Renal cortex interstitium (tissue), 11 donors: ENCODE data around the gene GPC2. TPM values are rescaled to one million over a fixed set of nuclear protein-coding genes. Genes with fewer than 3 reads are reported as not detected.

Experiments
- DNase-seq, 11 donors: peaks; one replicate each; pipeline ENCODE4 v3.0.0-alpha.2; 2013; ENCODE audit warnings: low read depth in 9 of 11, low spot score in 4 of 11; ENCODE audit errors: extremely low read depth in 1 of 11
- polyA plus RNA-seq, 3 donors: library from polyadenylated mRNA; unstranded; fragments of 120-200 nt; gene quantifications; one replicate each; pipeline ENCODE4 v1.2.1, GENCODE V29; 2013; ENCODE audit not compliant: insufficient read length in 3 of 3

GPC2 gene
- polyA plus RNA-seq, 3 donors, result 9.4 to 14.5 (median 14.0) TPM

DNA sequence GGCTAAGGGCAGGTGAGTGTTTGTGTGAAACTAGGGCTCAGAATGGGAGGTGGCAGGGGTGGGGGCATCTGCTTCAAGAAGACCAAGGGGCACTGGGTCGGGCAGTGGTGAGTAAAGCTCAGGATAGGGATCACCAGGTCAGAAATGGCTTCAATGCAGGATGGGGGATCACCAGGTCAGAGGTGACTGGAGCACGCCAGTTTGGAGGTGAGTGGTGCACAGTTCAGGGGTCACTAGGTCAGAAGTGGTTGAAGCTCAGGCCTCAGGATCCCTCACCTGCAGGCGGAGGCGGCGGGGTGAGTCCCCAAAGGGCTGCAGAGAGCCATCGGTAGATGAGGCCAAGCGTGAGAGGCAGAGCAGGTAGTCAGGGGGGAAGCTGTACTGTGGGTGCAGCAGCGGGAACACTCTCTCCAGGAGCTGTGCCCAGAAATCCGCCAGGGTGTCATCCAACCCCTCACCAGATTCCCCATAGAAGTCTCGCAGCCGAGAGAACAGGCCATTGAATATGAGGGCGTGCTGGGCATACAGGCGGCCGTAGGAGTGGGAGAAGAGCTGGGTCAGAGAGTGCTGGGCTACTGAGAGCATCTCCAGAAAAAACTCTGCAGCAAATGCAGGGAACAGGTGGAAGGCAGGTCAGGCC, 1.8 kb downstream of the GPC2 start:
- no peak for DNase-seq

GRCh38 chr7:100174582-100174981, 2.6 kb downstream of the GPC2 start:
- DNase-seq, result no peak

GRCh38 chr7:100173806-100174495, 3.2 kb downstream of the GPC2 start:
- no peak for DNase-seq

DNA sequence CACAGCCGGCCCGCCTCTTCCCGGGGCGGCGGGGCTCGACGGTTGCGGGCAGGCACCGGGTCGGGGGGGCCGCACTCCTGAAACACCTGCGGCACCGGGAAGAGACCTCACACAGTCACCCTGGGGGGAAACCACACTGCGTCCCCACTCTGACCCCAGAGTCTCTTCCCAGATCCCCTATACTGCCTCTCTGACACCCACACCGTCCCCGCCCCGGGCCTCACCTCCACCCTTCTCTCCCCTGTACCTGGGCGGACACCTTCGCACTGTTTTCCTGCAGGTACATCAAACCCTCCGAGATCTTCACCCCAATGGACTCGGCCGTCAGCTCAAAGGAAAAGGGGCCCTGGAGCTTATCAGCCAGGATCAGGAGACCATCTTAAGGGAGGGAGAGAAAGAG, 5.3 kb downstream of the GPC2 start:
- DNase-seq, result no peak

- no peak for DNase-seq
Measured at GRCh38 chr7:100171087-100171681, 6.0 kb downstream of the GPC2 start.

DNA sequence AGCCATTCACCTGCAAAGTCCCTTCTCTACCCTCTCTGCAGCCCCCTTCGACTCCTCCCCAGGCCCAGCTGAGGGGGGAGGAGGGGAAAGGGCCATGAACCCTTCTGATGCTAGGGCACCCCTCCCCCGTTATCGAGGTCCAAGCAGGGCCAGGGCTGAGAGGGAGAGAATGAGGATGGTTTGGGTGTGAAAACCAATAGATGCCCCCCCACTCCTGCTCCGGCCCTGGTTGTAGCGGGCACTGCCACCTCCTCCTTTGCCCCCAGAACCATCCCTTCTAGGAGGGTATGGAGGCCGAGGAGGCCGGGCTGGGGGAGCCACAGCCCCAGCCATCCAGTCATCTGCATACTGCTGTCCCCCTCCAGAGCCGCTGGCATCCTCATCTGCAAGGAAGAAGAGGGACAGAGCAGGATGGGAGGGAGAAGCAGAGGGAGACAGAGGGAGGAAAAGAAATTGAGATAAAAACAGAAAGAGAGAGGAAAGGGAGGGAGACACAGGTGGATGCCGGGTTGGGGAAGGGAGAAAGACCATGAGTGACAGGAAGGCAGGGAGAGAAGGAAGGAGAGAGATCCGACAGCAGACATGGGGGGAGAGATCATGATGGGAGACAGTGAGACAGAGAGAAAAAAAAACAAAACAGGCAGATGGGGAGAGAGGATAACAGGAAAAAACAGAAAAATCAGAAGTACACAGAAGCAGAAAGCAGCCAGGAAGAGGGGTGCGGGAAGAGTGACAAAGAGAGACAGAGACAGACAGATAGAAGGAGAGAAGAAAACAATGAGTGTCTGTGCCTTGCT, 6.9 kb downstream of the GPC2 start:
- DNase-seq, result no peak

DNA sequence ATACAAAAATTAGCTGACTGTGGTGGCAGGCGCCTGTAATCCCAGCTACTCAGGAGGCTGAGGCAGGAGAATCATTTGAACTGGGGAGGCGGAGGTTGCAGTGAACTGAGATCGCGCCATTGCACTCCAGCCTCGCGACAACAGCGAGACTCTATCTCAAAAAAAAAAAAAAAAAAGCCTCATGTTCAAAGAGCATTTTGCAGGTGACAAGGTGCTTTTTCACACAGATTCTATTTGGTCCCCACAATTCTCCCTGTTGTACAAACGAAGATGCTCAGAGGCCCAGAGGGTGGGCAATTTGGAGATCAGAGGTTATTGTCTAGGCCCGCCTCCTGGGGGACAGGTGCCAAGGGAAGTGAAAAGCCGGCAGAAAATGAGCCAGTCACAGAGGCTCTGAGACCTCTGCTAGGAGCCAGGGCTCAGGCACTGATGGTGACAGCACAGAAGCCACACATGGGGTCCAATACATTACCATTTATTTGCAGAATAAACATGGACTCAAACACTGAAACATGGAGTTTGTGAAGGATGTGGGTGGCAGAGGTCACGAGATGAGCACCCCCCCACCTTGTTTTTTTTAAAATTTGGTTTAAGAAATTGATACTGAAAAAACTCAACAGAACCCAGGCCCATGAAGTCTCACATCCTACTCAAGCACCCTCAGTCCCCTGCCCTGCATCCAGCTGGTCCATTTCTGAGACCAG, 7.9 kb downstream of the GPC2 start:
- DNase-seq, result no peak

DNA sequence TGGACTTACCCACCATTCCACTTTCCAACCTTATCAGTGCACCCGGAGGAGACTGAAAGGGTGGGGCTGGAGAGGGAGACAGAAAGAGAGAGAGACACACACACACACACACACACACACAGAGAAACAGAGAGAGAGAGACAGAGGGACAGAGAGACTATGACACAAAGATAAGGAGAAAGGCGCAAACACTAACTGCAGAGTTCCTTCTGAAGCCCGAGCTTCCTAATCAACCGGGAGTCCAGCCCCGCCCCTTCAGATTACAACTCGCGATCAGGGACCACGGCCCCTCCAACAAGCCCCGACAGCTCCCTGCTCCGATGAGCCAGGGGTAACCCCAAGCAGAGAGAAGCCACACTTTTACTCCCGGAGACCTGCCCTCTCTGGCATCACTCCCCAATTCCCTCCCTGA, 9.3 kb downstream of the GPC2 start:
- DNase-seq, result no peak

- DNase-seq, result no peak
Measured at GRCh38 chr7:100166970-100167911, 9.9 kb downstream of the GPC2 start.

- DNase-seq, result no peak
Measured at GRCh38 chr7:100166317-100166940, 10.8 kb downstream of the GPC2 start.

DNA sequence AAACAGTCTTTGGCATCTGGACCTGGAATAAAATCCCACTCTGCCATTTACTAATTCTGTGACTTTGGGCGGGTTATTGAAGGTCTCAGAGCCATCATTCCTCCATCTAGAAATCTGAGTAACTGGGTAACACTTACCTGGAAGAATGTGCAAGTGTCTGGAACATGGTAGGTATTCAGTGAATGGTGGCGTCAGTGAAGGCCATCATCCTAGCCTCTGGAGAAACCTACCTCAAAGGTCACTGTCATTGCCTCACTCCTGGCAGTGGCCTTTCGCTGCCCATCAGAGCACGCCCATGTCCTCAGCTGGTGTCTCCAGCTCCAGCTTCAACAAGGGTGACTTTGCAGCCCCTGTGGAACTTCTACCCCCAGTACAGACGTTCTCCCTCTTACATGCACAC, 13.3 kb downstream of the GPC2 start:
- DNase-seq, result no peak

DNA sequence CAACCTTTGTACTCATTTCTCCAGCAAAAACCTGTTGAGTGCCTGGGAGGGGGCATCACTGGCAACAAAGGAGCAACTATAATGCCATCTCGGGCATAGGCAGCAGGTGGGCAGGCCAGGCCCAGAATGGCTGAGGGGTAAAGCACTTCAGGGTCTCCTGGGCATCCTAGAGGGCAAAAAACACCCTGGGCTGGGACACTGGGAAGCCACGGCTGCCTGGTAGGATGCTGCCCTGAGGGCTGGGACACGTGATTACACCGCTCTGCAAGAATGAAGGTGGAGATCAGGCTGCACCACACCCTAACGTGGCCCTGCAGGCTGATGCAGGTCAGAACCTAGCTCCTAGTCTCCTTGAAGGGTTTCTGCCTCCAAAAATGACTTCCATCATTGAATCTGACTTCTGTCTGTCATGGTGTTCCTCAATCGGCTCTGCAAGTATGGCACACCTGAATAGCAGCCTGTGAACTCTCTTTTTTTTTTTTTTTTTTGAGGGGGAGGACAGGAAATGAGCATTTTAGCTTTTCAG, 14.1 kb downstream of the GPC2 start:
- DNase-seq, result no peak

GRCh38 chr7:100160067-100160466, 17.1 kb downstream of the GPC2 start:
- DNase-seq, result no peak

GRCh38 chr7:100159099-100159623, 18.0 kb downstream of the GPC2 start:
- DNase-seq, result no peak

DNA sequence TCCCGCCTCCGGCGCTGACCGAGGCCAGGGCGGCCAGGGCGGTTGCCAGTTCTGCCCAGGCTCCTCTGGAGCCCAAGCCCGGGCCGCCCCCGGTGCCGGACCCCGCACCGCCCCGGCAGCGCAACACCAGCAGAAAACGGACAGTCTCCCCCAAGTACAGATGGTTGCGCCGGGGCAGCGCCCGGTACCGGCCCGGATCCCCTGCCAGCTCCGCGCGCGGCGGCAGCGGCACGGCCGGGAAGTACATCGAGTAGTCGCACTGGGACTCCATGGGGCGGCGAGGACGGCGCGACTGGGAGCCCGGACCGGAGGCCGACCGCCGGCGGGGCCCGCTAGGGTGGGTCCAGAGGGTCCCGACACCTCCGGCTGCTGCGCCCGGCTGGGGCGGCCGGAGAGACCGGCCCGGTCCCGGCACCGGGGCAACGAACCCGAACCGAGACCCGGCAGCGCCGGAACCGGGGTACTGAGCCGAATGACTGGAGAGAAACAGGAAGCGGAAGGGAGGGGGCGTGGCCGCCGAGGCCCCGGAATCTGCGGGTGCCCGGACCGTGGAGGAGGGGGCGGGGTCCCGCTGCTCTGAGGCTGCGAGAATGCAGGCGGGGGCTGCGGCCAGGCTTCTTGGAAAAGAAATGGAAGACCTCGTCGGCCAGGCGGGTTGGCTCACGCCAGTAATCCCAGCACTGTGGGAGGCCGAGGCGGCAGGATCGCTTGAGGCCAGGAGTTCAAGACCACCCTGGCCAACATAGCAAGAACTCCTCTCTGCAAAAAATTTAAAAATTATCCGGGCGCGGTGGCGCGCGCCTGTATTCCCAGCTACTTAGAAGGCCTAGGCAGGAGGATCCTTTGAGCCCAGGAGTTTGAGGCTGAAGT, 18.7 kb downstream of the GPC2 start, which contains the start of gene TRAPPC14:
TSS of gene TRAPPC14 (minus strand) at position 495 of the 870 bp plus-strand sequence. CDS start at position 271, 224 bp downstream.
- DNase-seq, result peak; percentile 79 to 91 (median 86)
